ENCODE data around the gene MKI67. TPM values are rescaled to one million over a fixed set of nuclear protein-coding genes. Genes with fewer than 3 reads are reported as not detected.

The MKI67 gene
- total RNA-seq, 1 experiment from 2014 or later = 151 TPM

- BruUV-seq (replicated peaks) = no TSS peak
- no peaks in the 10 kb centered on the region; the same call in 1 of the 2 replicates for H3K27me3 ChIP-seq (ENCODE audit: control insufficient read depth, insufficient read depth, low read length)
- H3K4me1 ChIP-seq (ENCODE audit: control insufficient read depth, insufficient read depth, low read length) = peaks cover under 1% of the 10 kb centered on the region; the same call in 1 of the 2 replicates
- ChIA-PET POLR2A (interaction anchor here (0.5 kb wide), 1 partner anchor 964 kb away, joined by 3 read pairs; no protein-coding TSS in a partner anchor), CTCF (no interaction called here)
- no peak overlapping the region for H3K4me3 ChIP-seq (ENCODE audit: low read depth in 2 of 2, low read length in 2 of 2)
- H3K36me3 ChIP-seq (ENCODE audit: control insufficient read depth, insufficient read depth, low read length) = no peaks in the 10 kb centered on the region
- intact Hi-C loops (cut with micrococcal nuclease; ENCODE audit: unreplicated experiment) = no loop called here
- TF ChIP-seq SIN3A (IDR thresholded peaks at IDR 0.05; ENCODE audit: borderline replicate concordance, insufficient read depth, low read depth, low read length) (no peak), POLR2AphosphoS5 (IDR thresholded peaks at IDR 0.05; ENCODE audit: low read depth, low read length) (no peak), CTCF (IDR thresholded peaks at IDR 0.05) (no peak)
- ATAC-seq (no peak), DNase-seq (ENCODE audit: low read depth, low spot score) (no peak)
- H3K9me3 ChIP-seq (ENCODE audit: control insufficient read depth, insufficient read depth, low read depth, low read length) = no peaks in the 10 kb centered on the region
- no peak overlapping the region for H3K27ac ChIP-seq (ENCODE audit: low read length)
- in situ Hi-C loops (cut with HindIII; ENCODE audit: low pct_unique_long_range_greater_than_20kb, low sequenced_read_pairs) = no loop called here
Measured at GRCh38 chr10:128064108-128064969, 61.9 kb downstream of the MKI67 start.

GRCh38 chr10:128063736-128064107 is 62.5 kb downstream of the MKI67 start:
- in situ Hi-C loops (cut with HindIII; ENCODE audit: low pct_unique_long_range_greater_than_20kb, low sequenced_read_pairs) = no loop called here

More at GRCh38 chr10:128063736-128064107, 62.5 kb downstream of the MKI67 start:
- CTCF ChIA-PET = no interaction called here
- Histone ChIP-seq H3K9me3 (ENCODE audit: control insufficient read depth, insufficient read depth, low read depth, low read length) (no peaks in the 10 kb centered on the region), H3K36me3 (ENCODE audit: control insufficient read depth, insufficient read depth, low read length) (no peaks in the 10 kb centered on the region), H3K27ac (ENCODE audit: low read length) (no peak overlapping the region), H3K27me3 (ENCODE audit: control insufficient read depth, insufficient read depth, low read length) (no peaks in the 10 kb centered on the region; the same call in 1 of the 2 replicates), H3K4me1 (ENCODE audit: control insufficient read depth, insufficient read depth, low read length) (no peaks in the 10 kb centered on the region), H3K4me3 (ENCODE audit: low read depth in 2 of 2, low read length in 2 of 2) (no peak overlapping the region)
- intact Hi-C loops (cut with micrococcal nuclease; ENCODE audit: unreplicated experiment) = no loop called here
- no TSS peak for BruUV-seq (replicated peaks)
- DNase-seq (ENCODE audit: low read depth, low spot score) (no peak), ATAC-seq (no peak)
- POLR2A ChIA-PET = interaction anchor here (0.5 kb wide), 1 partner anchor 964 kb away, joined by 3 read pairs; no protein-coding TSS in a partner anchor
- TF ChIP-seq TCF7L2 (IDR thresholded peaks at IDR 0.05; ENCODE audit: low read depth, low read length) = no peak
- no peak for TF ChIP-seq POLR2AphosphoS5 (IDR thresholded peaks at IDR 0.05; ENCODE audit: low read depth, low read length)
- no peak for TF ChIP-seq REST (IDR thresholded peaks at IDR 0.05; ENCODE audit: insufficient read depth in 1 of 2, low read depth in 2 of 2, low read length in 1 of 2)

All from Panc1 (cell line).